Progenitor cell of endocrine pancreas (in vitro differentiated cells): ENCODE measurements around the gene LAMP1. TPM values are rescaled to one million over a fixed set of nuclear protein-coding genes. Genes with fewer than 3 reads are reported as not detected.
A peak's percentile ranks its signal among the peaks of the same experiment; 100 is the strongest.

Source experiments
- DNase-seq: peaks from one replicate; pipeline ENCODE4 v3.0.0; 2021; ENCODE audit warnings: low spot score; ENCODE audit not compliant: unreplicated experiment
- H3K27ac Mint-ChIP-seq: 2 replicates; pipeline ENCODE4 v1.8.0; 2021; ENCODE audit warnings: mild to moderate bottlenecking, moderate library complexity, mixed read lengths
- H3K27me3 Mint-ChIP-seq: 2 replicates; pipeline ENCODE4 v1.8.0; 2021; ENCODE audit warnings: mixed read lengths
- H3K36me3 Mint-ChIP-seq: 2 replicates; pipeline ENCODE4 v1.8.0; 2022; ENCODE audit warnings: mixed read lengths; ENCODE audit not compliant: insufficient read depth
- H3K4me1 Mint-ChIP-seq: 2 replicates; pipeline ENCODE4 v1.8.0; 2021; ENCODE audit warnings: low read depth, mixed read lengths
- H3K4me3 Mint-ChIP-seq: 2 replicates; pipeline ENCODE4 v1.8.0; 2021; ENCODE audit warnings: low read depth, mild to moderate bottlenecking, moderate library complexity, mixed read lengths
- H3K9me3 Mint-ChIP-seq: 2 replicates; pipeline ENCODE4 v1.8.0; 2021; ENCODE audit warnings: low read depth, mixed read lengths
- CTCF ChIP-seq: fragments of 200-600 bp; sonication (generic); IDR thresholded peaks from one replicate; pipeline ENCODE4 v1.5.0; 2021; ENCODE audit warnings: antibody characterized with exemption, mild to moderate bottlenecking; ENCODE audit not compliant: unreplicated experiment
- total RNA-seq: library from RNA; stranded (reverse); gene quantifications from 2 replicates; pipeline ENCODE4 v1.2.1, GENCODE V29; 2021

The LAMP1 gene
- total RNA-seq, 1 donor from 2014 or later: 107 TPM

GRCh38 chr13:113291129-113291528 is 5.9 kb upstream of the LAMP1 start:
- Mint-ChIP-seq H3K4me3 (no peak overlapping the region), H3K27ac (no peak overlapping the region), H3K36me3 (no peaks in the 10 kb centered on the region), H3K27me3 (peaks cover 56% of the 10 kb centered on the region), H3K4me1 (peaks cover 4% of the 10 kb centered on the region), H3K9me3 (no peaks in the 10 kb centered on the region)
- TF ChIP-seq CTCF: no peak
- no peak for DNase-seq

- Mint-ChIP-seq H3K27ac (peak overlapping the region; percentile 1), H3K4me1 (peaks cover 8% of the 10 kb centered on the region), H3K4me3 (peak overlapping the region; percentile 17), H3K9me3 (no peaks in the 10 kb centered on the region), H3K36me3 (peaks cover 2% of the 10 kb centered on the region), H3K27me3 (peaks cover 52% of the 10 kb centered on the region)
- TF ChIP-seq CTCF: no peak
- no peak for DNase-seq
Observed at GRCh38 chr13:113292021-113292862, 4.8 kb upstream of the LAMP1 start.

GRCh38 chr13:113293686-113294085 is 3.4 kb upstream of the LAMP1 start:
- no peaks in the 10 kb centered on the region for H3K9me3 Mint-ChIP-seq
- no peak for DNase-seq
- no peak overlapping the region for H3K27ac Mint-ChIP-seq
- peaks cover 41% of the 10 kb centered on the region for H3K27me3 Mint-ChIP-seq
- no peak for TF ChIP-seq CTCF
- no peak overlapping the region for H3K4me3 Mint-ChIP-seq
- peaks cover 2% of the 10 kb centered on the region for H3K36me3 Mint-ChIP-seq
- H3K4me1 Mint-ChIP-seq: peaks cover 20% of the 10 kb centered on the region

GRCh38 chr13:113295776-113296175 is 1.3 kb upstream of the LAMP1 start:
- peaks cover 2% of the 10 kb centered on the region for H3K36me3 Mint-ChIP-seq
- H3K9me3 Mint-ChIP-seq: no peaks in the 10 kb centered on the region
- peaks cover 20% of the 10 kb centered on the region for H3K4me1 Mint-ChIP-seq
- H3K4me3 Mint-ChIP-seq: peak overlapping the region; percentile 89
- H3K27ac Mint-ChIP-seq: peak overlapping the region; percentile 100
- H3K27me3 Mint-ChIP-seq: peaks cover 21% of the 10 kb centered on the region
- TF ChIP-seq CTCF: no peak
- DNase-seq: no peak

GRCh38 chr13:113297370-113298042 is 467 bp downstream of the LAMP1 start:
- H3K9me3 Mint-ChIP-seq: no peaks in the 10 kb centered on the region
- TF ChIP-seq CTCF: no peak
- H3K36me3 Mint-ChIP-seq: peaks cover 2% of the 10 kb centered on the region
- H3K27me3 Mint-ChIP-seq: peaks cover 6% of the 10 kb centered on the region
- peaks cover 17% of the 10 kb centered on the region for H3K4me1 Mint-ChIP-seq
- peak overlapping the region; percentile 88 for H3K4me3 Mint-ChIP-seq
- H3K27ac Mint-ChIP-seq: peak overlapping the region; percentile 97
- peak; percentile 42 for DNase-seq
